Regular cardiac myocyte (primary cell): ENCODE data around the gene PSMB10. TPM values are rescaled to one million over a fixed set of nuclear protein-coding genes. Genes with fewer than 3 reads are reported as not detected.

ENCODE experiments used
- total RNA-seq: library from RNA; depleted of rRNA; stranded (reverse); fragments of >200 nt; gene quantifications from 2 replicates; pipeline ENCODE4 v1.2.3, GENCODE V29; 2014

PSMB10 gene
- total RNA-seq, result 47.9 and 55.8 TPM in 2 replicates

DNA sequence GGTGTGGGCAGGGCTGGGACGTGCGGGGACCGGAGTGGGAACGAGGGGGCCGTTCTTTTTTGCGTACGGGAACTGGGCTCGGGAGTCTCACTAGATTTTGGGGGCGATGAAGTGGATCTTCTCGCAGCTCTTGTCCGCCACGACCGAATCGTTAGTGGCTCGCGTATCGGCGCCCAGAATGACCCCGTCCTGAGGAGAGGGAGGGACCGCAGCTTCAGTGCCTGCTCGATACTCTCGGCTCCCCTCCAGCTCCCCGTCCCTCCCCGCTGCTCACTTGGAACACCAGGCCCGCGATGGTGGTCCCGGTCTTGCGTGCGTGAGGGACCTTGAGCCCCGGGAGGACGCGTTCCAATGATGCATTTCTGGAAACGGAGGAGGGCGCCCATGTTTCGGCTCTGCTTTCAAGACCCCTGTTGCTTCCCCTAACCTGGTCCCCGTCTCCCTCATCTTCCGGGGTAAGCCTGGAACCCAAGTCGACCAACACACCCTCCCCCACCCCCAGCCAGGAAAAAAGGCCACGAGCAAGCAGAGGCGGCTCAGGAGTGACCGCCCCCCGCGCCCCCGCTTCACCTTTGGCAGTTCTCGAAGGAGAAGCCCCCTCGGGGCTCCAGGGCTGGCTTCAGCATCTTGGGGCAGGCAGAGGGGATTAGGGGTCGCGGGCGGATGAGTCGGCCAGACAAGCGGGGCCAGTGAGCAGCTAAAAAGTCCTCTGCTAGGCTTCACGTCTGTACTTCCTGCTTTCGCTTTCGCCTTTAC, at the start of gene PSMB10:
TSS of gene PSMB10 (minus strand) at position 727 of the 756 bp plus-strand sequence. CDS start at position 626, 101 bp downstream.

DNA sequence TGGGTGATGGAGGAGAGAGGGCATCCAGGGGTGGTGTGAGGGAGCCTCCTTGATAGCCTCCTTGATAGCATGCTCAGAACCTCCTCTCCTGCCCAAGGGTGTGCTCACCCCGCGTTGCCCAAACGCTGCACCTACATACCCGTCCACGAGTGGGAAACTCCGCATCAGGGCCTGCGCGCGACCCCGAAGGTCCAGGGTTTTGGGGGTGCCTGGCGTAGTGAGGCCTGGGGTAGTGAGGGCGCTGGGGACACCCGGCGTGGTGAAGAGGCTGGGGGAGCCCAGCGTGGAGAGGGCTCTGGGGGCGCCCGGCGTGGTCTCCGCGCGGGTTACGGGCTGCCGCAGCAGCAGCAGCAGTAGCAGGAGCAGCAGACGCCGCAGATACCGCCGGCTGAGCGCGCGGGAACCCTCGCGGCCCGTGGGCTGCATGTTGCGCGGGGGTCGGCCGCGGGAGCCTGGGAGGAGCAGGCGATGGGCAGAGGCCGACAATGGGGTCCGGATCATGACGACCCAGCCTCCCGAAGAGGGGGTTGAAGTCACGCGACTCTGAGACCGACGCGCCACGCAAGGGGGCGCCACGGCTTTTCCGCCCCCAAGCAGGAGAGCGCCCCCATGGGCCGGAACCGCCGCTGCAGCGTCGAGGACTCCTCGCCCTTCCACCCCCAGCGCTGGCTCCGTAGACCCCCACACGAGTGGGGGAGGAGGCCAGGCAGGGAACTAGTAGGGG, 43.5 kb upstream of the PSMB10 start, which contains the start of gene DPEP3:
TSS of gene DPEP3 (minus strand) at position 545 of the 724 bp plus-strand sequence. CDS start at position 426, 119 bp downstream.

DNA sequence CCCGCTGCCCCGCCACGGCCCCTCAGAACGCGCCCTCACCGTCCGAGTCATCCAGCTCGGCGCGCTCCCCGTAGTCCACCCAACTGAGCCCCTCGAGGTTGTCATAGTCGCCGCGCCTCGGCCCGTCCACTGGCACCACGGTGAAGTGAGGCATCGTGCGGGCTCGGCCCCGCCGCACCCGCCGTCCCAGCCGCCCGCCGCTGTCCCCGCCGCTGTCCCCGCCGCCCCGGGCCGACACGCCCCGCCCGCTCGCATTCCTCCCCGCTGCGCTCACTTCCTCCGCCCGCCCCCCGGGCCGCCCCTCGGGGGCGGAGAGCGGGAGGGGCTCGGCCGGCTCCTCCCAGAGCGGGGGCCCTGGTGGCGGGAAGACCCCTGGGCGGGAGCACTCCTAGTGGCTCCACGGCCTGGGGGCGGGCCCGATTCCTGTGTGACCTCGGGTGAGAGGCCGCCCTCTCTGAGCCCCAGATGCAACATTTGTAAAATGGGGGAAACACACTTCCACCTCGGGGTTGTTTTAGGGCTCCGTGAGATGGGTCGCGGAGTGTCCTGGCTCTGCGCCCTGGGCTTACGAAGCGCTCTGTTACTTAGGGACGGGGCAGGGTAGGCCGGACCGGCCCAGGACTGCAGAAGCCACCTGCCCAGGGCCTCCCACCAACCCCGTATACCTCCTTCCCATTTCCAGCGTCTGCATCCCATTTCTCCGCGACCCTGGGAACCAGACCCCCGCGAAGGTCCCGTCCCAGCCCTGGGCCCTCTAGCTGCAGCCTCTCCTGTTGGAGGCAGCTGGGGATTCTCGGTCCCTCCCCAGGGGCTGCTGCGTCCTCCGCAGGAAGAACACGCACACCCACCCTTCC, 32.0 kb upstream of the PSMB10 start, which contains the start of gene SLC12A4:
TSS of gene SLC12A4 (minus strand) at position 238 of the 854 bp plus-strand sequence. CDS start at position 154, 84 bp downstream.

DNA sequence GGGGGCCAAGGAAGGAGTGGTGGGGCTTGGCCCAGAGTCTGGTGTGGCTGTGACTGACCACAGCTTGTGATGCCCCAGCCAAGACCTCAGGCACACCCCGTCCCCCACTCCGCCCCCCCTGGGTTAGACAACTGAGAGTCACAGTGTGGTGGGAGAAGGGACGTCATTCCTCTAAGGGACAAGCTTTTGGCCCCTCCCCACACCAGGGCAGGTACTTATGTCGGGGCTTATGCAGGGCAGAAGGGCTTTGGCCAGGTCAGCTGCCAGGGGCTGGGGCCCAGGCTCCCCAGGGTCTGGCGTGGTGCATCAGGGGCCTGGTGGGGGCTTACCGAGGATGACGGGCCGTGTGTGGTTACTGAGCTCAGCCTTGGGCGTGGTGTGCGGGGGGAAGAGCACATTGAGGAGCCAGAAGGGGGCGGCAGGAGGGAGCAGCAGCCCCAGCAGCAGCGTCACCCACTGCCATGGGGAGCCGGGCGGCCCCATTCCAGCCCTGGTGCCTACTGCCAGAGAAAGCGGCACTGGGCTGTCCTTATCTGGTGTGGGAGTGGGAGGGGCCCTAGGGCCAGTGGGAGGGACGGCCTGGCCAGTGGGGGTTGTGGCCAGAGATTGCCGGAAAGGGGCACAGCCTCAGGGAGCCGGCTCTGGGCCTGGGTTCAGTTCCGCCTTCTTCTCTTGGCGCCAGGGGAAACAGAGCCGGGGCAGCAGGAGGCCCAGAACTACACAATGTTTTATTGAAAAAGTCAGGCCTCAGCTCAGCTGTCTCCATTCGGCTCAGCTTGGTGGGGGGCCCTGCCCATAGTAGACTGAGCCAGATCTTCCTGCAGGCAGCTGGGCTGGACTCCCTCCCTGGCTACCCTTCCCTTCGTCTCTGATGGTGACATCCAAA, 7.2 kb upstream of the PSMB10 start, which contains the start of gene LCAT:
TSS of gene LCAT (minus strand) at position 502 of the 886 bp plus-strand sequence. CDS start at position 483, 19 bp downstream.

DNA sequence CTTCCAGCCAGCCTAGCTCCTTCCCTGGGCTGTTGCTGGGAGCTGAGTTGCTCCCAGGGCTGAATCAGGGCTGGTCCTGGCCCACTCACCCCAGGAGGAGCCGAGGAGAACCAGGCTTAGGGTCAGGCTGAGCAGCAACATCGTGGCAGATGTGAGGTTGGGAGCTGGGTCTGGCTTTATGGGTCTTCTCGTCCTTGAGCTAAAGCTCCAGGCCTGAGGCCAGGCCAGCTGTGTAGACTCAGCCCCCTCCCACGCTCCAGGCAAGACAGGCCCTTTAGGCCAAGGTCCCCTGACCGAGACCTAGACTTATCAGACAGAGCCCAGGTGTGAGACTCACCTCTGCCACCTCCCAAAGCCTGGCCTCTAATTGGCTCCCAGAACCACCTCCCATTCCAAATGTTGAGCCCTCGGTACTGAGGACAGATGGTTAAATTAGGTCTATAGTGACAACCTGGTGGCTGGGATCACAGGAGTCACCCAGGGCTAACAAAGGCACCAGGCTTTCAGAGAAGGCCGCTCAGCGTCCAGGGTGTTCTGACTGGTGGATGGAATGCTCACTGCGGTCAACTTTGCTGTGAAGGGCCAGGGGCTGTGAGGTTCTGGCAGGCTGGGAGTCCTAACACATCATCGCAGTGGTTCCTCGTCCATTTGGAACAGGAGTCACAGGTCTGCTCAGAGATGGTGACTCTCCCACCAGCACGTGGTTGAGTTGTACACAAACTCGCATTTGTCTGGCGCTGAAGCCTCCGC, 4.8 kb downstream of the PSMB10 start, which contains the start of gene CTRL:
TSS of gene CTRL (minus strand) at position 151 of the 750 bp plus-strand sequence. CDS start at position 141, 10 bp downstream.

DNA sequence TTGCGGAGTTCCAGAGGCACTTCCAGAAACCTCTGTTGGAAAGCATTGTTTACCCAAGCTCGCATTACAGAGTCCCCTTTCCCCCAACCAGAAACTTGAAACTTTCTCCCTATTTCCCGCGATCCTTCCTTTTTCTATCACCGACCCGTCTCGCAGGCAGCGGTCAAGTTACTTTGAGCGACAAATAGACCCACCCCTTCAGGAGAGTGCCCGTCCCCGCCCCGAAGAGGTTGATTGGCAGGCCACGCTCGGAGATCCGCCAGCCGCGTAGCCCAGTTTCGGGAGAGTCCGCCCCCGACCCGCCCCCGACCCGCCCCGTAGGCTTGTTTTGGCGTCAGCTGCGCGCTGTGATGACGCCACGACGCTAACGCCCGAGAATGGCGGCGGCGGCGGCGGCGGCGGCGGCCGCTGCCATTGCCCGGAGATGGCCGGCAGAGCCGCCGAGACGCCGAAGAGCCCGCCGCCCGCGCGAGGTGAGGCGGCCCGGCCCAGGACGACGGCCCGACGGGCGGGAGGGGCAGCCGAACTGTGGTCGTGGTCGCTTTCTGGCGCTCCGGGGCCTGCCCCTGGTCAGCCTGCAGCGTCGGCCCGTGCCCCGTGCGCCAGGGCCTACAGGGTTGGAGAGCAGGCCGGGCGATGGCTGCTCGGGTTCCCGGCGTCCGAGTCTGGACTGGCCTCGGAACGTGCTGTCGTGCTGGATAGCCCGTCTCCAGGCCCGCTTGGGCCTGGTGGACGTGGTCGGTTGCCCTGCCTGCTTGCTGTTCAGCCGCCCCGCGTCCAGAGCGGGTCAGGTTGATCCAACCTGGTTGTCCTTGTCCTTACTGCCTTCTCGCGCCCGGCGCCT, 43.5 kb downstream of the PSMB10 start, which contains the start of gene PSKH1:
TSS of gene PSKH1 (plus strand) at position 356 of the 844 bp plus-strand sequence. CDS start 15,496 bp downstream, outside the sequence.

DNA sequence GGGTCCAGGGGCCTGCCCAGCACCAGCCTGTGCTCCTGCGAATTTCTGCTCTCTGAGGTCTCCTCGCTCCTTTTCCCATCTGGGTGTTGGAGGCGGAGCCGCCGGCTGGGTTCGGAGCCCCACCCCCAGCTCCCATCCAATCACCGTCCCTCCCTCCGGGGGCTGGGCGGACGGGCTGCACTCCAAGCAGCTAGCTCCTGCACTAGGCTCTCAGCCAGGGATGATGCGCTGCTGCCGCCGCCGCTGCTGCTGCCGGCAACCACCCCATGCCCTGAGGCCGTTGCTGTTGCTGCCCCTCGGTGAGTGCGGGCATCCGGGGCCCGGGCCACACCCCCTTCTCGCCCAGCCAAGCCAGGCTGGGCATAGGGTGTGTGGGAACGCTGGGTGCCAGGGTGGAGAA, 52.0 kb downstream of the PSMB10 start, which contains the start of gene NRN1L:
TSS of gene NRN1L (plus strand) at position 202 of the 400 bp plus-strand sequence. CDS start at position 221, 19 bp downstream.

Other genes with a start within 250 kb of the PSMB10 start
- 11.3 and 17.3 TPM in 2 replicates for gene GFOD2, start 217.5 kb downstream of the PSMB10 start, total RNA-seq
- 3.1 and 3.8 TPM in 2 replicates for gene RANBP10, start 130.3 kb downstream of the PSMB10 start, total RNA-seq
- gene TSNAXIP1, start 130.0 kb downstream of the PSMB10 start, total RNA-seq, result 0.38 and 1.1 TPM in 2 replicates
- 34.7 and 39.5 TPM in 2 replicates for gene THAP11, start 94.5 kb downstream of the PSMB10 start, total RNA-seq
- gene NUTF2, start 89.9 kb downstream of the PSMB10 start, total RNA-seq, result 153 and 331 TPM in 2 replicates
- 24.2 and 40.6 TPM in 2 replicates for gene CENPT, start 89.2 kb downstream of the PSMB10 start, total RNA-seq
- gene EDC4, start 63.8 kb downstream of the PSMB10 start, total RNA-seq, result 32.7 and 59.4 TPM in 2 replicates
- not detected in 2 replicates for gene NRN1L, start 52.0 kb downstream of the PSMB10 start, total RNA-seq
- 13.5 and 14.8 TPM in 2 replicates for gene PSKH1, start 43.6 kb downstream of the PSMB10 start, total RNA-seq
- gene CTRL, start 5.0 kb downstream of the PSMB10 start, total RNA-seq, result 0.56 and 0.96 TPM in 2 replicates
- gene LCAT, start 7.3 kb upstream of the PSMB10 start, total RNA-seq, result 3.1 and 8.5 TPM in 2 replicates
- 103 and 122 TPM in 2 replicates for gene SLC12A4, start 31.8 kb upstream of the PSMB10 start, total RNA-seq
- not detected in 2 replicates for gene DPEP3, start 43.6 kb upstream of the PSMB10 start, total RNA-seq
- under 0.01 TPM in 1 of 2 replicates, not detected in the other for gene DPEP2, start 62.6 kb upstream of the PSMB10 start, total RNA-seq
- gene DPEP2NB, start 79.1 kb upstream of the PSMB10 start, total RNA-seq, result not detected in 2 replicates
- gene DDX28, start 86.4 kb upstream of the PSMB10 start, total RNA-seq, result 6.2 and 10.2 TPM in 2 replicates
- 14.4 and 23.2 TPM in 2 replicates for gene DUS2, start 86.4 kb upstream of the PSMB10 start, total RNA-seq
- gene NFATC3, start 148.5 kb upstream of the PSMB10 start, total RNA-seq, result 9.2 and 12.1 TPM in 2 replicates